SU-DHL-6 (cell line): ENCODE results near the gene JAML.

Source experiments
- H2AFZ ChIP-seq: fragments of 200-600 bp; sonication (generic); 2 replicates; pipeline ENCODE4 v1.6.1; 2014; ENCODE audit warnings: low read depth, mild to moderate bottlenecking, moderate library complexity, mixed read lengths, antibody characterized with exemption, low read length; ENCODE audit not compliant: severe bottlenecking
- H3F3A ChIP-seq: fragments of 200-600 bp; shearing (Covaris generic); 2 replicates; pipeline ENCODE4 v1.6.0; 2016; ENCODE audit warnings: antibody characterized with exemption, mild to moderate bottlenecking; ENCODE audit not compliant: insufficient read depth
- H3K27ac ChIP-seq: fragments of 200-600 bp; sonication (generic); 2 replicates; pipeline ENCODE4 v1.5.1; 2016; ENCODE audit warnings: low read depth, mild to moderate bottlenecking, low read length, moderate library complexity, mixed read lengths
- H3K27me3 ChIP-seq: fragments of 200-600 bp; sonication (generic), shearing (Covaris generic); 2 replicates; pipeline ENCODE4 v1.6.0; 2014; ENCODE audit warnings: mild to moderate bottlenecking, low read length
- H3K36me3 ChIP-seq: fragments of 200-600 bp; sonication (generic); 2 replicates; pipeline ENCODE4 v1.6.1; 2014; ENCODE audit warnings: mild to moderate bottlenecking, low read length, mixed read lengths
- H3K4me2 ChIP-seq: fragments of 300-600, 200-600 bp; shearing (Covaris generic), sonication (generic); 2 replicates; pipeline ENCODE4 v1.6.0; 2014; ENCODE audit warnings: low read length, low read depth, mild to moderate bottlenecking; ENCODE audit not compliant: poor library complexity, severe bottlenecking
- H3K4me3 ChIP-seq: fragments of 200-600 bp; sonication (generic); 2 replicates; pipeline ENCODE4 v1.5.1; 2014; ENCODE audit warnings: antibody characterized with exemption, low read length, mild to moderate bottlenecking, mixed read lengths; ENCODE audit not compliant: insufficient read depth, poor library complexity, severe bottlenecking
- H3K79me2 ChIP-seq: fragments of 200-600 bp; sonication (generic); 2 replicates; pipeline ENCODE4 v1.6.1; 2014; ENCODE audit warnings: mild to moderate bottlenecking, low read length, moderate library complexity; ENCODE audit not compliant: insufficient read depth
- H3K9ac ChIP-seq: fragments of 200-600 bp; sonication (generic); 2 replicates; pipeline ENCODE4 v1.7.0; 2014; ENCODE audit warnings: mild to moderate bottlenecking, low read length
- H3K9me2 ChIP-seq: fragments of 200-600 bp; sonication (generic); replicated peaks from 2 replicates; pipeline ENCODE4 v1.6.1; 2014; ENCODE audit warnings: low read length; ENCODE audit not compliant: insufficient read depth
- H3K9me3 ChIP-seq: fragments of 200-600 bp; sonication (generic); 2 replicates; pipeline ENCODE4 v1.6.1; 2014; ENCODE audit warnings: low read length, mixed read lengths; ENCODE audit not compliant: insufficient read depth
- H4K20me1 ChIP-seq: fragments of 200-600 bp; sonication (generic); 2 replicates; pipeline ENCODE4 v1.6.1; 2014; ENCODE audit warnings: low read depth, mild to moderate bottlenecking, antibody characterized with exemption, low read length, moderate library complexity, mixed read lengths
- EZH2phosphoT487 ChIP-seq: fragments of 200-600 bp; sonication (generic), shearing (Covaris generic); conservative IDR thresholded peaks from 2 replicates; pipeline ENCODE4 v1.6.1; 2018; ENCODE audit warnings: mild to moderate bottlenecking, antibody characterized with exemption, low read length, moderate library complexity, mixed read lengths
- TF ChIP-seq, protein P1 (sequence below): fragments of 200-600 bp; sonication (generic); IDR thresholded peaks from one replicate; pipeline ENCODE4 v1.5.1; 2017; ENCODE audit warnings: antibody characterized with exemption, mild to moderate bottlenecking, low read length, moderate library complexity; ENCODE audit not compliant: insufficient read depth, poor library complexity, severe bottlenecking

The JAML gene

DNA sequence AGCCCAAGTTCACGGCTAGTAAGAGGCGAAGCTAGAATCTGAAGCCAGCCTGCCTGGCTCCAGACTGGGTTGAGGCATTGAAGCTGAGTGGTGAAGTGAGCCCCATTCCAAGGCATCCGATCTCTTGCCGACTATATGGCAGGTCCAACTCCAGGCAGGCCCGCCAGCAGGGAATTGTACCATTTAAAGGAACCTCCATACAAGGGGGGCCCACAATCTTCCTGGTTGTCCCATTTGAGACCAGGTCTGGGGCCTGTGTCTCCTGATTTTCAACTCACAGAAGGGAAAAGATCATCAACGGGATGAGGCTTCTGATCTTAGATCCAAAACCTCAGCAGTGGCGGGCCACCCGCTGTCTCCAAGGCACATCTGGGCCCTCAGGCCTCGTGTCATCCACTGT is 52.5 kb downstream of the JAML start:
- TF ChIP-seq, protein P1, sequence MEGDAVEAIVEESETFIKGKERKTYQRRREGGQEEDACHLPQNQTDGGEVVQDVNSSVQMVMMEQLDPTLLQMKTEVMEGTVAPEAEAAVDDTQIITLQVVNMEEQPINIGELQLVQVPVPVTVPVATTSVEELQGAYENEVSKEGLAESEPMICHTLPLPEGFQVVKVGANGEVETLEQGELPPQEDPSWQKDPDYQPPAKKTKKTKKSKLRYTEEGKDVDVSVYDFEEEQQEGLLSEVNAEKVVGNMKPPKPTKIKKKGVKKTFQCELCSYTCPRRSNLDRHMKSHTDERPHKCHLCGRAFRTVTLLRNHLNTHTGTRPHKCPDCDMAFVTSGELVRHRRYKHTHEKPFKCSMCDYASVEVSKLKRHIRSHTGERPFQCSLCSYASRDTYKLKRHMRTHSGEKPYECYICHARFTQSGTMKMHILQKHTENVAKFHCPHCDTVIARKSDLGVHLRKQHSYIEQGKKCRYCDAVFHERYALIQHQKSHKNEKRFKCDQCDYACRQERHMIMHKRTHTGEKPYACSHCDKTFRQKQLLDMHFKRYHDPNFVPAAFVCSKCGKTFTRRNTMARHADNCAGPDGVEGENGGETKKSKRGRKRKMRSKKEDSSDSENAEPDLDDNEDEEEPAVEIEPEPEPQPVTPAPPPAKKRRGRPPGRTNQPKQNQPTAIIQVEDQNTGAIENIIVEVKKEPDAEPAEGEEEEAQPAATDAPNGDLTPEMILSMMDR: no peak
- TF ChIP-seq EZH2phosphoT487: no peak
- Histone ChIP-seq H3K9me2 (no peaks in the 10 kb centered on the region), H4K20me1 (no peaks in the 10 kb centered on the region), H2AFZ (no peak overlapping the region), H3K4me2 (no peak overlapping the region), H3K4me3 (no peak overlapping the region), H3K9ac (no peak overlapping the region), H3K36me3 (no peaks in the 10 kb centered on the region), H3F3A (no peaks in the 10 kb centered on the region), H3K27ac (no peak overlapping the region), H3K9me3 (no peaks in the 10 kb centered on the region), H3K27me3 (no peaks in the 10 kb centered on the region), H3K79me2 (no peaks in the 10 kb centered on the region)

DNA sequence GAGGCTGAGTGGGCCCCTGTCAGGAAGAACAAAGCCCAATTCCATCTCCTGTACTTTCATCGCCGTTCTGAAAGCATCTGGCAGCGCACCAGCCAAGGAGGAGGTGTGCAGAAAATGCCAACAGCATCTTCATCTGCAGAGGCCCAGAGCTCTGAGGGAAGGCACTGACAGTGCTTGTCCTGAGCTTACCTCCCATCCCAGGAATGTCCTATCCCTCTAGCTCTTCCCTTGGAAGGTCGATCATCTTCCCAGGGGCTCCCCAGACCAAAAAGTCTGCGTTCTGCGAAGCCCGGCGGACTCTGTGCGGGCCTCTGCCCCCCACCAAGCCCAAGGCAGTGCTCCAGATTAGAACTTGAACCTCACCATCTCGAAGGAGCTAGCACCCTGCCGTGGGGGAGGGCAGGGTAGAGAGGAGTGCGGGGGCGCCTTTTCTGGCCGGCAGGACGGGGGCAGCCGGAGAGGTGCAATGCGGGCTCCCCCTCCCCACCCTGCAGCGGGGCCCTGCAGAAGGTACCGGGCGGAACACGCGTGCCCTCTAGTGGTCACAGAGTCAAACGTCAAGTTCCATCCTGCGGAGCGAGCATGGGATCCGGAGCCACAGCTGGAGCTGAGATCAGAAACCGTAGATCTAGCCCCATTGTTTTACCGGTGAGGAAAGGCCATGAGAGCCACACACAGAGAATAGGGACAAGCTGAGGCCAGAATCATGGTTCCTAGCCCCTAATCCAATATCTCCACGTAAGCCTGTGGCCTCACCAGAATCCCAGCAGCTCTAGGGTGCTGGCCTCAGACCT is 53.3 kb downstream of the JAML start:
- no peaks in the 10 kb centered on the region for H3K79me2 ChIP-seq
- H2AFZ ChIP-seq: no peak overlapping the region
- H3K4me2 ChIP-seq: no peak overlapping the region
- H4K20me1 ChIP-seq: no peaks in the 10 kb centered on the region
- H3K27me3 ChIP-seq: no peaks in the 10 kb centered on the region
- no peaks in the 10 kb centered on the region for H3K9me3 ChIP-seq
- H3K27ac ChIP-seq: no peak overlapping the region
- no peaks in the 10 kb centered on the region for H3K36me3 ChIP-seq
- no peak overlapping the region for H3K4me3 ChIP-seq
- H3F3A ChIP-seq: no peaks in the 10 kb centered on the region
- H3K9me2 ChIP-seq: no peaks in the 10 kb centered on the region
- no peak overlapping the region for H3K9ac ChIP-seq
- TF ChIP-seq, protein P1: peak; percentile 87
- TF ChIP-seq EZH2phosphoT487: no peak

DNA sequence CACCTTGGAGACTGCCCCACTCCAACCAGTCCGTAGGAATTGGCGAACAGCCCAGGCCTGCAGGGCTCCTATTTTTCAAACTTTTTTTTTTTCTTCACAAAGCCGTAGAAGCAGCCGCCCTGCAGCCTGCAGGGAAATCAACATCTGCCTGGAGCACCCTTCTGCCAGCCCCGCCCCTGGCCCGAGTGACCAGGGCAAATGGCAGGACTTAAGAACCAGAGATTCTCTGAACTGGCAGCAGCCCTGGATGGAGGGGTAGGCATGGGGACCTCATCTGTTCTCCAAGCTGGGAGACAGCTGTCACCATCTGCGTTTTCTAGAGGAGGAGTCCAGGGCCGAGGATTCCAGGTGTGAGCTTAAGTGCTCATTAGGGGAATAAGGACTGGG is 53.9 kb downstream of the JAML start:
- Histone ChIP-seq H3K27ac (no peak overlapping the region), H3F3A (no peaks in the 10 kb centered on the region), H3K79me2 (no peaks in the 10 kb centered on the region), H3K4me3 (no peak overlapping the region), H3K36me3 (no peaks in the 10 kb centered on the region), H3K9me3 (no peaks in the 10 kb centered on the region), H2AFZ (no peak overlapping the region), H4K20me1 (no peaks in the 10 kb centered on the region), H3K4me2 (no peak overlapping the region), H3K9ac (no peak overlapping the region), H3K9me2 (no peaks in the 10 kb centered on the region), H3K27me3 (no peaks in the 10 kb centered on the region)
- TF ChIP-seq, protein P1: no peak
- no peak for TF ChIP-seq EZH2phosphoT487
